Posterior vena cava (tissue), 2 donors: Measurements from ENCODE around the gene SRCIN1. TPM values are rescaled to one million over a fixed set of nuclear protein-coding genes. Genes with fewer than 3 reads are reported as not detected.

Source experiments
- DNase-seq: peaks from one replicate; pipeline ENCODE4 v3.0.0-alpha.2; 2020; ENCODE audit warnings: low spot score
- intact Hi-C, 2 donors: fragments of 100-400 bp; cut with DNase I; formaldehyde crosslinking; loops; one replicate each; pipeline versions ENCODE4 v1.14.1 to v1.14.2; 2022 to 2023
- total RNA-seq, 2 donors: library from RNA; stranded (reverse); fragmentation: NEBNext Ultra II Directional; extraction: Animal tissue kit (Norgen Biotek cat#: 25700); gene quantifications; one replicate each; pipeline ENCODE4 v1.2.1, GENCODE V29; 2021
- donor health status: DM: yes; HTN: yes; CAD: no.
- donor health status: DM: yes; HTN: yes; CAD: no.

SRCIN1 gene
- total RNA-seq, 2 donors from 2014 or later, result 0.93 to 1.2 TPM

GRCh38 chr17:38602956-38603785 lies 2.6 kb downstream of the SRCIN1 start:
- intact Hi-C loops, result no loop called here
- no peak for DNase-seq

GRCh38 chr17:38602453-38602852 lies 3.3 kb downstream of the SRCIN1 start:
- DNase-seq, result no peak
- intact Hi-C loops, result no loop called here

GRCh38 chr17:38601539-38602351 lies 4.0 kb downstream of the SRCIN1 start:
- DNase-seq, result no peak
- intact Hi-C loops, result no loop called here

GRCh38 chr17:38600906-38601305 lies 4.8 kb downstream of the SRCIN1 start:
- intact Hi-C loops, result no loop called here
- DNase-seq, result no peak

- intact Hi-C loops, result no loop called here
- DNase-seq, result no peak
These were observed 5.3 kb downstream of the SRCIN1 start for GRCh38 chr17:38600416-38600815.

- intact Hi-C loops, result no loop called here
- DNase-seq, result no peak
These were observed 6.3 kb downstream of the SRCIN1 start for GRCh38 chr17:38599398-38599856.

- intact Hi-C loops, result no loop called here
- no peak for DNase-seq
These were observed 6.8 kb downstream of the SRCIN1 start for GRCh38 chr17:38598995-38599394.

GRCh38 chr17:38598536-38598935 lies 7.2 kb downstream of the SRCIN1 start:
- intact Hi-C loops, result no loop called here
- no peak for DNase-seq

GRCh38 chr17:38597375-38597774 lies 8.4 kb downstream of the SRCIN1 start:
- intact Hi-C loops, result no loop called here
- DNase-seq, result no peak

- intact Hi-C loops, result no loop called here
- DNase-seq, result no peak
These were observed 9.1 kb downstream of the SRCIN1 start for GRCh38 chr17:38596651-38597050.

- DNase-seq, result no peak
- intact Hi-C loops, result no loop called here
These were observed 9.9 kb downstream of the SRCIN1 start for GRCh38 chr17:38595892-38596291.

- DNase-seq, result no peak
- intact Hi-C loops, result no loop called here
These were observed 11.6 kb downstream of the SRCIN1 start for GRCh38 chr17:38594152-38594551.

- DNase-seq, result no peak
- intact Hi-C loops, result no loop called here
These were observed 13.3 kb downstream of the SRCIN1 start for GRCh38 chr17:38592487-38592886.

- no peak for DNase-seq
- intact Hi-C loops, result no loop called here
These were observed 14.0 kb downstream of the SRCIN1 start for GRCh38 chr17:38591759-38592241.

- intact Hi-C loops, result no loop called here
- no peak for DNase-seq
These were observed 14.6 kb downstream of the SRCIN1 start for GRCh38 chr17:38590988-38591758.

GRCh38 chr17:38589462-38590114 lies 16.2 kb downstream of the SRCIN1 start:
- intact Hi-C loops, result no loop called here
- DNase-seq, result no peak

GRCh38 chr17:38588788-38589174 lies 17.0 kb downstream of the SRCIN1 start:
- no peak for DNase-seq
- intact Hi-C loops, result no loop called here

- intact Hi-C loops, result no loop called here
These were observed 17.6 kb downstream of the SRCIN1 start for GRCh38 chr17:38587947-38588787.

More at GRCh38 chr17:38587947-38588787, 17.6 kb downstream of the SRCIN1 start:
- DNase-seq, result no peak
